GM10248 (cell line): ENCODE data around the gene BLTP3B.

Experiments
- CTCF ChIA-PET: fragments of 300-600 bp; sonication (Branson Sonifier 250); formaldehyde crosslinking; extraction: SDS; loops from one replicate; lab custom pipeline; 2021; ENCODE audit warnings: antibody characterized with exemption; lab: Yijun Ruan, JAX
- POLR2A ChIA-PET: fragments of 350-650 bp; sonication (Branson Sonifier 250); formaldehyde crosslinking; extraction: SDS; loops from one replicate; lab custom pipeline; 2020; ENCODE audit warnings: antibody characterized with exemption; lab: Yijun Ruan, JAX
- DNase-seq: peaks from one replicate; pipeline ENCODE4 v3.0.0; 2012; ENCODE audit errors: extremely low spot score
- TF ChIP-seq, protein P1 (sequence below): IDR thresholded peaks from 2 replicates; pipeline ENCODE4 v1.5.1; 2012; ENCODE audit warnings: mild to moderate bottlenecking, low read depth; ENCODE audit errors: extremely low read depth, missing control alignments, control extremely low read depth

Gene BLTP3B

DNA sequence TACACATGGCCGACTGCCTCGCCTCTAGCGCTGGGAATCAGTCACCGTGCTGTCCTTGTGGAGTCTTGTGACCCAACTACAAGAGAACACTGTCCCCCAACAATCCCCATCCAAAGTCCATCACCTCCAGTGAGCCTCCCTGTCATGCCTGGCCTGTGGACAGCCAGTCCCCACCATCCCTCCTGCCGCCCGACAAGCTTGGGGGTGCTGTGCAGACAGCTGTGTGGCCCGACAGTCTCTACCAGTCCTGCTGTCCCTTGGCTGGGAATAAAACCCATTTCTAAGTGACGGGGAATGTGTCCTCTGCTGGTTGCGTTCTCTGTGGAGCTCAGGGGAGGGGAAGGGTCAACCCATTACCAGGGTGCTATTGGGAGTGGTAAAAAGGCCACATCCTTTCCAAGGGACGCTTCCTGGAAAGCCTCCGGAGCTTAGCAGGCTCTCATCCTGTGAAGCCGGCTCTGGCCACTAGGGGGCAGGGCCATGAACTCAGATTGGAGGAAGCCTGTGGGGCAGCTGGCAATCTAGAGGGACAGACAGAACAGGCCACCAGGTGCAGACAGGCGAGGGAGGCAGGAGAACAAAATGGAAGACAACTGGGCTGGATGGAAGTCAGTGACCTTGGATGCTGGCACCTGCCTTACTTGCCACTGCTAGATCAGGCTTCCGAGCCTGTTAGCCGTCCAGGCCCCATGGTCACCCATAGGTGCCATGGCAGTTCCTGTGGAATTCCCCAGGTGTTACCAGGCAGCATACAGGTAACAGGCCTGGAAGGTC lies 12.0 kb upstream of the BLTP3B start:
- DNase-seq: peak; percentile 78
- ChIA-PET CTCF (interaction anchor here (0.8 to 4.6 kb wide), 27 partner anchors 10 to 518 kb away, joined by 3 to 51 read pairs (median 4); partner anchors contain the start of gene ACTR6), POLR2A (no interaction called here)
- TF ChIP-seq, protein P1, sequence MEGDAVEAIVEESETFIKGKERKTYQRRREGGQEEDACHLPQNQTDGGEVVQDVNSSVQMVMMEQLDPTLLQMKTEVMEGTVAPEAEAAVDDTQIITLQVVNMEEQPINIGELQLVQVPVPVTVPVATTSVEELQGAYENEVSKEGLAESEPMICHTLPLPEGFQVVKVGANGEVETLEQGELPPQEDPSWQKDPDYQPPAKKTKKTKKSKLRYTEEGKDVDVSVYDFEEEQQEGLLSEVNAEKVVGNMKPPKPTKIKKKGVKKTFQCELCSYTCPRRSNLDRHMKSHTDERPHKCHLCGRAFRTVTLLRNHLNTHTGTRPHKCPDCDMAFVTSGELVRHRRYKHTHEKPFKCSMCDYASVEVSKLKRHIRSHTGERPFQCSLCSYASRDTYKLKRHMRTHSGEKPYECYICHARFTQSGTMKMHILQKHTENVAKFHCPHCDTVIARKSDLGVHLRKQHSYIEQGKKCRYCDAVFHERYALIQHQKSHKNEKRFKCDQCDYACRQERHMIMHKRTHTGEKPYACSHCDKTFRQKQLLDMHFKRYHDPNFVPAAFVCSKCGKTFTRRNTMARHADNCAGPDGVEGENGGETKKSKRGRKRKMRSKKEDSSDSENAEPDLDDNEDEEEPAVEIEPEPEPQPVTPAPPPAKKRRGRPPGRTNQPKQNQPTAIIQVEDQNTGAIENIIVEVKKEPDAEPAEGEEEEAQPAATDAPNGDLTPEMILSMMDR: peak; percentile 84

DNA sequence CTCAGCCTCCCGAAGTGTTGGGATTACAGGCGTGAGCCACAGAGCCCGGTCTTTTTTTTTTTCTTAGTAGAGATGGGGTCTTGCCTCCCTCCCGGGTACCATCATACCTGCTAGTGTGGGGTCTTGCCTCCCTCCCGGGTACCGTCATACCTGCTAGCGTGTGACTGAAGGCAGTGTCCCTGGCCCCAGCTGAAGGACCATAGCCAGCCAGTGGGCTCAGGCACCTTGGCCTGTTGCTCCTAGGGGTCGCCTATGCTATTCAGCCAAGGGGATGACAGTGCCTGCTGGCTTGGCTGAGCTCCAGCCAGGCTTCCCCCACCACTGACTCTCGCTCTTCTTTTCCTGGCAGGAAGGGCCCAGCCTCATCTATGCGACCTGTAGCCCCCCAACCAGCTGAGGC lies 10.5 kb upstream of the BLTP3B start:
- DNase-seq: no peak
- ChIA-PET CTCF (interaction anchor here (0.7 to 4.6 kb wide), 7 partner anchors 8 to 93 kb away, joined by 3 to 51 read pairs (median 10); no protein-coding TSS in a partner anchor), POLR2A (no interaction called here)
- TF ChIP-seq, protein P1: no peak

DNA sequence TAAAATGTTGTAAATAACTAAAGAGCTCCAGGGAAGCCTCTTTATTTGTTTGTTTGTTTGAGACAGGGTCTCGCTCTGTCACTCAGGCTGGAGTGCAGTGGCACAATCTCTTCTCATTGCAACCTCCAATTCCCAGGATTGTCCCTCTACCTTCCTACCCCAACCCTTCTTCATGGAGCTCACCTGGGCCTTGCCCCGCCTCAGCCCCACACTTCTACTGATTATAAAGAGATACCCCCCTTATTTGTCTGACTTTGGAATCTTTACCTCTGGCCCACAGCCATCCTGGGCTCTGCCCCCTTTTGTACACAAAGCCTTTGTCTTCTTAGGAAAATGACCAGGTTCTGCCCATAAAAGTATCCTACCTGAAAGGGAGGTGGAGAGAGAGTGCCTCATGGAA lies 9.1 kb upstream of the BLTP3B start:
- CTCF ChIA-PET: interaction anchor here (1.6 to 4.6 kb wide), 2 partner anchors 13 to 35 kb away, joined by 3 to 51 read pairs; no protein-coding TSS in a partner anchor
- no peak for DNase-seq
- TF ChIP-seq, protein P1: no peak
- POLR2A ChIA-PET: no interaction called here

DNA sequence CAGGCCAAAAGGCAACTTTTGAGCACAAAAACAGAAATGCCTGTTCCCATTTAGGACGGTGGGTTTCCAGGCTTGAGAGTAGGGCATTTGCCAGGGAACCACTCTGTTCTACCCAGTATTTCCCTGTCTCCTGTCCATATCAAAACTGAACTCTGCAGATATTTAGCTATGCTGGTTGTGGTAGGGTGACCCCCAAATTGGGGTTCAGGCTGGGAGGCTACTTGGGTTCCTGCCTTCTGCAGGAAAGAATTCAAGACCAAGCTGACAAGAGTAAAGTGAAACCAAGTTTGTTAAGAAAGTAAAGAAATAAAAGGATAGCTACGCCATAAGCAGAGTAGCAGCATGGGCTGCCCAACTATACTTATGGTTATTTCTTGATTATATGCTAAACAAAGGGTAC lies 3.6 kb upstream of the BLTP3B start:
- POLR2A ChIA-PET: no interaction called here

DNA sequence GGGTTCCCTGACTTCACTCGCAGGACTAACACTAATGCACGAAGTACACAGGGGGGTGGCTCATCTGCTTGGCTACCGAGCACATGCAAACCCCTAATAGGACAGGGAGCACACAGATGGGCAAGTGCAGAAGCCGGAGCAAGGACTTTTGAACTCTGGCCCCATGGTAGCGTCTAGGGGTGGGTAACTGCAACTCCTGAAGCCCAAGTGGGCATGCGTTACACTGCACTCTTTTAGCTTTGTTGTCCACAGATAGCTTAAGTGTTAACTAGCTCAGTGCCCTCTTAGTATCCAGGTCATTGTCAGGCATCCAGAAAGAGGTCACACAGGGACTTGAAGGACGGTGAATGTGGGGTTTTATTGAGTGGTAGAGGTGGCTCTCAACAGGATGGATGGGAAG lies 3.0 kb upstream of the BLTP3B start:
- TF ChIP-seq, protein P1: no peak
- no peak for DNase-seq
- CTCF ChIA-PET: interaction anchor here (1.3 to 4.0 kb wide), 3 partner anchors 9 to 20 kb away, joined by 3 to 42 read pairs (median 4); no protein-coding TSS in a partner anchor
- POLR2A ChIA-PET: no interaction called here

More for the DNA sequence above, 3.6 kb upstream of the BLTP3B start:
- TF ChIP-seq, protein P1: no peak
- CTCF ChIA-PET: interaction anchor here (1.7 to 4.0 kb wide), 2 partner anchors 8 to 12 kb away, joined by 4 to 42 read pairs; no protein-coding TSS in a partner anchor
- no peak for DNase-seq

DNA sequence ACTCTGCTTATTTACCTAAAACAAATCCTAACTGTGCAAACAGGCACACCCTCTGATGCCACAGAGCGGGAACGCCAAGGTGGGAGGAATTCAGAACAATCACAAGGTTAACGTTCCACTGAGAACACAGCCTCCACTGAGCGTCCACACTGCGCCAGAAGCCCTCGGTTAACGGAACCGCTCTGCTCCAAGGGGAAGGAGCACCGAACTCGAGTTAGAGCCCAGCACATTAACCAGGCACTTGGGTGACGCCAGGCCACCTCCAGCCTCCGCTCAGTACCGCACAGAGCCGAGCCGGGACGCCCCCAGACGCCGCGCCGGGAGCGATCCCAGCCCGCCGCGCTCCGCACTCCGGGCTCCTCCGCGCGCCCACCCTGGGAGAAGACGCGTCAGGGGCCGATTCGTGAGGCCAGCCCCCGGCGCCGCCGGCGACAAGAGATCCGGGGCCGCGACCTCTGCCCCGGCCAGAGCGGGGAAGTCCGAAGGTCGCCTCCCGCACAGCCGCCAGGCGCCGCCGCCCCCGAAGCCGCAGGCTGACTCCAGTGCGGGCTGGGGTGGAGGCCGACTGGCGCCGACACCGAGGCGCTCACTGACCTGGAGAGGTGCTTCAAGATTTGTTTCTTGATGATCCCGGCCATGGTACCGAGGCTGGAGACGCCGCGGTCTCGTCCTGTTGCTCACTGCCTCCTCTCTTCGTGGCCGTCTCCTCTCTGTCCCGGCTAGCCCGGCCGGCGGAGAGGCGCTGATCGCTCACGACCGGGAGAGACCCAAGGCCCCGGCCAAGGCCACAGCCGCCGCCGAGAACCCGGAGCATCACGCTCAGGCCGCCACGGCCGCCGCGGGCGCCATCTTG lies 450 bp downstream of the BLTP3B start:
- peak; percentile 39 for DNase-seq
- TF ChIP-seq, protein P1: no peak
- POLR2A ChIA-PET: no interaction called here
- CTCF ChIA-PET: no interaction called here
